Lung (tissue), 12 donors: ENCODE data around the gene CDH6. TPM values are rescaled to one million over a fixed set of nuclear protein-coding genes. Genes with fewer than 3 reads are reported as not detected.

Source experiments
- ATAC-seq: fragments of 200-7000 bp; cut with Tn5 transposase; one replicate; pipeline ENCODE4 v1.9.1; 2020; ENCODE audit warnings: moderate number of reproducible peaks; ENCODE audit not compliant: insufficient read depth, low FRiP score
- DNase-seq, 3 donors: peaks; one replicate each; pipeline ENCODE4 v3.0.0-alpha.2; 2013 to 2017
- H3K27ac ChIP-seq, 2 donors: one replicate each; pipeline ENCODE4 v1.5.1; 2013; ENCODE audit warnings: mild to moderate bottlenecking in 2 of 2, moderate library complexity in 2 of 2, control low read depth in 1 of 2, inconsistent platforms in 1 of 2, low read depth in 1 of 2, low read length in 1 of 2
- H3K27me3 ChIP-seq, 3 donors: one replicate each; pipeline ENCODE4 v1.5.1; 2013; ENCODE audit warnings: low read length in 2 of 3; ENCODE audit not compliant: control insufficient read depth in 3 of 3, insufficient read depth in 3 of 3
- H3K36me3 ChIP-seq, 4 donors: one replicate each; pipeline ENCODE4 v1.5.1; 2013; ENCODE audit warnings: low read length in 4 of 4, mild to moderate bottlenecking in 1 of 4, moderate library complexity in 1 of 4; ENCODE audit not compliant: control insufficient read depth in 4 of 4, insufficient read depth in 4 of 4
- H3K4me1 ChIP-seq, 5 donors: one replicate each; pipeline ENCODE4 v1.5.1; 2013; ENCODE audit warnings: low read length in 5 of 5, mild to moderate bottlenecking in 2 of 5, moderate library complexity in 1 of 5; ENCODE audit not compliant: control insufficient read depth in 5 of 5, insufficient read depth in 5 of 5
- H3K4me3 ChIP-seq: one replicate; pipeline ENCODE4 v1.5.1; 2013; ENCODE audit warnings: mild to moderate bottlenecking, control low read depth, moderate library complexity
- H3K9ac ChIP-seq, 2 donors: one replicate each; pipeline ENCODE4 v1.5.1; 2013; ENCODE audit warnings: low read length in 2 of 2, control low read depth in 1 of 2; ENCODE audit not compliant: insufficient read depth in 1 of 2
- H3K9me3 ChIP-seq, 4 donors: one replicate each; pipeline ENCODE4 v1.5.1; 2013; ENCODE audit warnings: low read length in 3 of 4, mild to moderate bottlenecking in 1 of 4, moderate library complexity in 1 of 4; ENCODE audit not compliant: control insufficient read depth in 4 of 4, insufficient read depth in 3 of 4
- CTCF ChIP-seq: IDR thresholded peaks from 2 replicates; pipeline ENCODE4 v1.5.1; 2012; ENCODE audit warnings: mild to moderate bottlenecking; ENCODE audit errors: control extremely low read depth, extremely low read depth
- WGBS, 2 donors: extraction: QIAGEN DNeasy Blood & Tissue Kit; methylation state at CpG; one replicate each; pipeline ENCODE4 v1.1.7; 2013; 5-methylcytosine and 5-hydroxymethylcytosine counted together
- polyA plus RNA-seq, 2 donors: library from polyadenylated mRNA; stranded (reverse); fragments of 200-250 nt; gene quantifications; one replicate each; pipeline ENCODE4 v1.2.1, GENCODE V29; 2013
- total RNA-seq, 2 donors: library from RNA; depleted of rRNA in 1 of 2; stranded (reverse); fragments of >200 nt in 1 of 2; gene quantifications; one replicate each; pipeline ENCODE4 v1.2.1, GENCODE V29; 2014 to 2021
- donor health status: control.
- donor health status: control.
- donor health status: Bipolar disorder and iron deficiency.
- donor health status: healthy.
- donor health status: DM: yes; HTN: yes; CAD: no.

Gene CDH6
- total and polyA plus RNA-seq, 4 donors, result 2.0 to 20.8 (median 2.6) TPM

- DNase-seq, result no peak
- no peak for ATAC-seq
- Histone ChIP-seq H3K36me3 (no peaks in the 10 kb centered on the region), H3K27me3 (no peaks in the 10 kb centered on the region), H3K4me3 (no peak overlapping the region), H3K9ac (no peak overlapping the region), H3K9me3 (peaks cover 0 to 2% (median 0%) of the 10 kb centered on the region in 4 donors), H3K27ac (no peak overlapping the region), H3K4me1 (no peaks in the 10 kb centered on the region)
- TF ChIP-seq CTCF, result no peak
- WGBS, 2 donors, result 92 to 93% methylated on average over 3 of the region's 3 CpGs
Observed at GRCh38 chr5:31173614-31174013, 19.9 kb upstream of the CDH6 start.

GRCh38 chr5:31181376-31181987 is 12.0 kb upstream of the CDH6 start:
- Histone ChIP-seq H3K27ac (no peak overlapping the region), H3K36me3 (no peaks in the 10 kb centered on the region), H3K4me3 (no peak overlapping the region), H3K9me3 (no peaks in the 10 kb centered on the region), H3K27me3 (peaks cover 0 to 3% (median 0%) of the 10 kb centered on the region in 3 donors), H3K4me1 (no peaks in the 10 kb centered on the region), H3K9ac (no peak overlapping the region)
- ATAC-seq (no peak), DNase-seq (no peak)
- WGBS, 2 donors, result 85 to 87% methylated on average over 8 of the region's 8 CpGs
- no peak for TF ChIP-seq CTCF

- Histone ChIP-seq H3K27ac (no peak overlapping the region), H3K9ac (no peak overlapping the region), H3K36me3 (no peaks in the 10 kb centered on the region), H3K4me3 (no peak overlapping the region), H3K27me3 (peaks cover 0 to 3% (median 0%) of the 10 kb centered on the region in 3 donors), H3K9me3 (no peaks in the 10 kb centered on the region), H3K4me1 (no peaks in the 10 kb centered on the region)
- TF ChIP-seq CTCF, result no peak
- no peak for ATAC-seq
- WGBS, 2 donors, result 94 to 96% methylated on average over 6 of the region's 6 CpGs
- no peak for DNase-seq
Observed at GRCh38 chr5:31182136-31182535, 11.3 kb upstream of the CDH6 start.

- Histone ChIP-seq H3K36me3 (no peaks in the 10 kb centered on the region), H3K9ac (no peak overlapping the region), H3K27me3 (peaks cover 0 to 5% (median 3%) of the 10 kb centered on the region in 3 donors), H3K9me3 (no peaks in the 10 kb centered on the region), H3K4me3 (no peak overlapping the region), H3K27ac (no peak overlapping the region), H3K4me1 (no peaks in the 10 kb centered on the region)
- DNase-seq, result no peak
- WGBS, 2 donors, result 82 to 87% methylated on average over 7 of the region's 7 CpGs
- ATAC-seq, result no peak
- TF ChIP-seq CTCF, result no peak
Observed at GRCh38 chr5:31185951-31186350, 7.5 kb upstream of the CDH6 start.
